CD14-positive monocyte (primary cell): ENCODE data around the gene PCNT. TPM values are rescaled to one million over a fixed set of nuclear protein-coding genes. Genes with fewer than 3 reads are reported as not detected.
"Not testable (repeated sequence)": the region's sequence is repeated elsewhere in the genome, so short reads cannot be mapped to it uniquely, and the experiment has no call there.

Experiments used
- DNase-seq, 3 donors: peaks; one replicate each; pipeline ENCODE4 v3.0.0-alpha.2; 2011 to 2022
- H2AFZ ChIP-seq: 2 replicates; pipeline ENCODE4 v1.6.0; 2012; ENCODE audit warnings: mild to moderate bottlenecking, low read depth, low read length, inconsistent platforms; ENCODE audit not compliant: insufficient read depth, poor library complexity, severe bottlenecking
- H3K27ac ChIP-seq, 2 donors: 1 replicate in 1 of 2; 2 replicates in 1 of 2; pipeline ENCODE4 v1.5.1; 2012 to 2013; ENCODE audit warnings: low read length in 2 of 2, control low read depth in 1 of 2, inconsistent platforms in 1 of 2, low read depth in 1 of 2, mild to moderate bottlenecking in 1 of 2
- H3K27me3 ChIP-seq, 2 donors: one replicate each; pipeline versions ENCODE4 v1.6.0 to v1.6.1; 2011 to 2013; ENCODE audit warnings: low read length in 2 of 2; ENCODE audit not compliant: control insufficient read depth in 2 of 2, insufficient read depth in 2 of 2
- H3K36me3 ChIP-seq, 2 donors: replicated peaks in 1 of 2; 1 replicate in 1 of 2; 2 replicates in 1 of 2; pipeline versions ENCODE4 v1.5.1 to v1.6.1; 2012 to 2013; ENCODE audit warnings: low read length in 2 of 2, control low read depth in 1 of 2, inconsistent platforms in 1 of 2, mild to moderate bottlenecking in 1 of 2; ENCODE audit not compliant: insufficient read depth in 2 of 2, control insufficient read depth in 1 of 2
- H3K4me1 ChIP-seq, 2 donors: 1 replicate in 1 of 2; 2 replicates in 1 of 2; pipeline versions ENCODE4 v1.5.1 to v1.6.1; 2012 to 2013; ENCODE audit warnings: low read length in 2 of 2, control low read depth in 1 of 2, inconsistent platforms in 1 of 2, mild to moderate bottlenecking in 1 of 2, moderate library complexity in 1 of 2; ENCODE audit not compliant: insufficient read depth in 2 of 2, control insufficient read depth in 1 of 2
- H3K4me2 ChIP-seq: replicated peaks from 2 replicates; pipeline ENCODE3; 2012; ENCODE audit warnings: low read length, moderate library complexity, mild to moderate bottlenecking; ENCODE audit not compliant: poor library complexity, severe bottlenecking; ENCODE audit errors: extremely low read depth
- H3K4me3 ChIP-seq, 3 experiments: fragments of 200-600 bp in 1 of 3; sonication (generic) in 1 of 3; replicated peaks in 1 of 3; 1 replicate in 2 of 3; 2 replicates in 1 of 3; pipeline ENCODE4 v1.5.1; 2011 to 2013; ENCODE audit warnings: low read length in 3 of 3, mild to moderate bottlenecking in 3 of 3, control low read depth in 2 of 3, low read depth in 2 of 3, inconsistent platforms in 1 of 3, moderate library complexity in 1 of 3
- H3K79me2 ChIP-seq: 2 replicates; pipeline ENCODE4 v1.6.0; 2012; ENCODE audit warnings: mild to moderate bottlenecking, control low read depth, inconsistent platforms, low read length, moderate library complexity; ENCODE audit not compliant: insufficient read depth
- H3K9ac ChIP-seq: 2 replicates; pipeline ENCODE4 v1.6.0; 2017; ENCODE audit warnings: low read length, mild to moderate bottlenecking; ENCODE audit not compliant: insufficient read depth, poor library complexity, severe bottlenecking
- H3K9me3 ChIP-seq, 2 donors: replicated peaks in 1 of 2; 1 replicate in 1 of 2; 2 replicates in 1 of 2; pipeline versions ENCODE4 v1.5.1 to v1.6.1; 2012 to 2013; ENCODE audit warnings: low read length in 2 of 2, control low read depth in 1 of 2; ENCODE audit not compliant: control insufficient read depth in 1 of 2, insufficient read depth in 1 of 2
- H4K20me1 ChIP-seq: 2 replicates; pipeline ENCODE4 v1.6.0; 2012; ENCODE audit warnings: mild to moderate bottlenecking, low read length, control low read depth, moderate library complexity; ENCODE audit not compliant: insufficient read depth
- H3K27ac Mint-ChIP-seq, 7 donors: one replicate each; pipeline ENCODE4 v1.8.0; 2020; ENCODE audit warnings: mild to moderate bottlenecking in 7 of 7, mixed read lengths in 7 of 7, moderate library complexity in 6 of 7, inconsistent platforms in 2 of 7
- H3K27me3 Mint-ChIP-seq, 3 donors: one replicate each; pipeline ENCODE4 v1.8.0; 2021 to 2022; ENCODE audit warnings: low read depth in 3 of 3, mild to moderate bottlenecking in 3 of 3, mixed read lengths in 3 of 3, moderate library complexity in 3 of 3, inconsistent platforms in 1 of 3
- H3K36me3 Mint-ChIP-seq, 2 donors: one replicate each; pipeline ENCODE4 v1.8.0; 2020; ENCODE audit warnings: mixed read lengths in 2 of 2, inconsistent platforms in 1 of 2, mild to moderate bottlenecking in 1 of 2
- H3K4me1 Mint-ChIP-seq: one replicate; pipeline ENCODE4 v1.8.0; 2020; ENCODE audit warnings: mild to moderate bottlenecking, mixed read lengths
- H3K4me3 Mint-ChIP-seq, 2 donors: one replicate each; pipeline ENCODE4 v1.8.0; 2020; ENCODE audit warnings: mild to moderate bottlenecking in 2 of 2, mixed read lengths in 2 of 2, moderate library complexity in 1 of 2
- H3K9me3 Mint-ChIP-seq, 7 donors: one replicate each; pipeline ENCODE4 v1.8.0; 2020 to 2022; ENCODE audit warnings: mixed read lengths in 7 of 7, mild to moderate bottlenecking in 6 of 7, moderate library complexity in 6 of 7, inconsistent platforms in 2 of 7
- WGBS: methylation state at CpG from one replicate; pipeline ENCODE4 v1.1.5; 2013; ENCODE audit warnings: missing lambda C conversion rate; ENCODE audit not compliant: insufficient coverage; 5-methylcytosine and 5-hydroxymethylcytosine counted together
- intact Hi-C, 2 donors: fragments of 100-400 bp; cut with micrococcal nuclease; formaldehyde crosslinking; loops; one replicate each; pipeline versions ENCODE4 v1.15.0 to v1.15.1; 2023
- polyA plus RNA-seq, 3 donors: library from polyadenylated mRNA; depleted of rRNA in 1 of 3; unstranded in 2 of 3; stranded (reverse) in 1 of 3; fragments of 300-500 nt in 2 of 3; fragments of >200 nt in 1 of 3; fragmentation: Illumina TruSeq in 2 of 3; gene quantifications; 1 replicate in 2 of 3; 2 replicates in 1 of 3; pipeline ENCODE4 v1.2.3, GENCODE V29; 2012 to 2021
- TF ChIP-seq, protein P1 (sequence below): fragments of 200-600 bp; IDR thresholded peaks from one replicate; pipeline ENCODE4 v1.8.0; 2022; ENCODE audit warnings: antibody characterized with exemption, mild to moderate bottlenecking

The PCNT gene
- polyA plus RNA-seq, 3 donors = 4.2 to 16.3 (median 5.1) TPM

DNA sequence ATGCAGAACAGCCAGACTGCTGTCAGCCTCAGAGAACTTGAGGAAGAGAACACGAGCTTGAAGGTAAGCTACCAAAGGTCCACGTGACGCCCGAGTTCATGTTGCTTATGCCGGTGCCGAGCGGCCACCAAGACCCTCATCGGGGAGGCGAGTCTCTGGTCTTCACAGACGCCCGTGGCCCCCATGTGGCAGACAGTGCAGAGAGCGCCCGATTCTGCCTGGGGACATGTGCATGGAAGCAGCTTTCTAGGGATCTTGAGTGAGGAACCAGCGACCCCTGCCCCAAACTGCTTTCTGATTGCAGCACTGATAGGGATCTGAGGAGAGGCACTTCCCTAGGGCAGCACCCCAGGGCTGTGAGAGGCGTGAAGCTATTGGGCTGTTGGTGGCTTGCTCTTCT is 78.5 kb downstream of the PCNT start:
- no peaks in the 10 kb centered on the region for H3K79me2 ChIP-seq
- H3K4me1 Mint-ChIP-seq = no peaks in the 10 kb centered on the region
- H4K20me1 ChIP-seq = no peaks in the 10 kb centered on the region

DNA sequence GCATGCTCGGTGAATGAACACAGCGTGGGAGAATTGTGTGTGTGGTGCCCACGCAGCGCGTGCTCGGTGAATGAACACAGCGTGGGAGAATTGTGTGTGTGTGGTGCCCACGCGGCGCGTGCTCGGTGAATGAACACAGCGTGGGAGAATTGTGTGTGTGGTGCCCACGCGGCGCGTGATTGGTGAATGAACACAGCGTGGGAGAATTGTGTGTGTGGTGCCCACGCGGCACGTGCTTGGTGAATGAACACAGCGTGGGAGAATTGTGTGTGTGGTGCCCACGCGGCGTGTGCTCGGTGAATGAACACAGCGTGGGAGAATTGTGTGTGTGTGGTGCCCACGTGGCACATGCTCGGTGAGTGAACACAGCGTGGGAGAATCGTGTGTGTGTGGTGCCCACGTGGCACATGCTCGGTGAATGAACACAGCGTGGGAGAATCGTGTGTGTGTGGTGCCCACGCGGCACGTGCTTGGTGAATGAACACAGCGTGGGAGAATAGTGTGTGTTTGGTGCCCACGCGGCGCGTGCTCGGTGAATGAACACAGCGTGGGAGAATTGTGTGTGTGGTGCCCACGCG is 79.4 kb downstream of the PCNT start:
- H3K27me3 ChIP-seq, H4K20me1 ChIP-seq, H3K9me3 Mint-ChIP-seq, H3K4me2 ChIP-seq, H3K9ac ChIP-seq, H3K4me3 Mint-ChIP-seq, H3K27me3 Mint-ChIP-seq, H3K9me3 ChIP-seq, H3K79me2 ChIP-seq, H3K4me3 ChIP-seq, intact Hi-C loops, H3K4me1 ChIP-seq, H3K27ac ChIP-seq, DNase-seq, H2AFZ ChIP-seq, H3K4me1 Mint-ChIP-seq: not testable (repeated sequence)
- 99% methylated on average over 44 of the region's 47 CpGs for WGBS
- H3K27ac Mint-ChIP-seq = peak overlapping the region in 2 of 7 donors; percentile 3 to 50
- H3K36me3 Mint-ChIP-seq = peaks cover 65 to 79% of the 10 kb centered on the region in 2 donors
- H3K36me3 ChIP-seq = peaks cover 55 to 80% of the 10 kb centered on the region in 2 donors

More for the DNA sequence above, 78.5 kb downstream of the PCNT start:
- no peaks in the 10 kb centered on the region for H3K9me3 Mint-ChIP-seq
- H3K4me3 Mint-ChIP-seq = no peak overlapping the region
- Histone ChIP-seq H3K9me3 (no peaks in the 10 kb centered on the region), H3K36me3 (peaks cover 54 to 80% of the 10 kb centered on the region in 2 donors), H3K27me3 (no peaks in the 10 kb centered on the region), H2AFZ (no peak overlapping the region), H3K4me3 (no peak overlapping the region), H3K4me1 (no peaks in the 10 kb centered on the region), H3K27ac (no peak overlapping the region), H3K9ac (no peak overlapping the region), H3K4me2 (no peak overlapping the region)
- 98% methylated on average over 14 of the region's 15 CpGs for WGBS
- TF ChIP-seq, protein P1, sequence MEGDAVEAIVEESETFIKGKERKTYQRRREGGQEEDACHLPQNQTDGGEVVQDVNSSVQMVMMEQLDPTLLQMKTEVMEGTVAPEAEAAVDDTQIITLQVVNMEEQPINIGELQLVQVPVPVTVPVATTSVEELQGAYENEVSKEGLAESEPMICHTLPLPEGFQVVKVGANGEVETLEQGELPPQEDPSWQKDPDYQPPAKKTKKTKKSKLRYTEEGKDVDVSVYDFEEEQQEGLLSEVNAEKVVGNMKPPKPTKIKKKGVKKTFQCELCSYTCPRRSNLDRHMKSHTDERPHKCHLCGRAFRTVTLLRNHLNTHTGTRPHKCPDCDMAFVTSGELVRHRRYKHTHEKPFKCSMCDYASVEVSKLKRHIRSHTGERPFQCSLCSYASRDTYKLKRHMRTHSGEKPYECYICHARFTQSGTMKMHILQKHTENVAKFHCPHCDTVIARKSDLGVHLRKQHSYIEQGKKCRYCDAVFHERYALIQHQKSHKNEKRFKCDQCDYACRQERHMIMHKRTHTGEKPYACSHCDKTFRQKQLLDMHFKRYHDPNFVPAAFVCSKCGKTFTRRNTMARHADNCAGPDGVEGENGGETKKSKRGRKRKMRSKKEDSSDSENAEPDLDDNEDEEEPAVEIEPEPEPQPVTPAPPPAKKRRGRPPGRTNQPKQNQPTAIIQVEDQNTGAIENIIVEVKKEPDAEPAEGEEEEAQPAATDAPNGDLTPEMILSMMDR = no peak
- H3K27ac Mint-ChIP-seq = no peak overlapping the region
- no peaks in the 10 kb centered on the region for H3K27me3 Mint-ChIP-seq
- DNase-seq = no peak
- intact Hi-C loops = no loop called here
- H3K36me3 Mint-ChIP-seq = peaks cover 66 to 80% of the 10 kb centered on the region in 2 donors
